ENCODE results near the gene ERG28.

DNA sequence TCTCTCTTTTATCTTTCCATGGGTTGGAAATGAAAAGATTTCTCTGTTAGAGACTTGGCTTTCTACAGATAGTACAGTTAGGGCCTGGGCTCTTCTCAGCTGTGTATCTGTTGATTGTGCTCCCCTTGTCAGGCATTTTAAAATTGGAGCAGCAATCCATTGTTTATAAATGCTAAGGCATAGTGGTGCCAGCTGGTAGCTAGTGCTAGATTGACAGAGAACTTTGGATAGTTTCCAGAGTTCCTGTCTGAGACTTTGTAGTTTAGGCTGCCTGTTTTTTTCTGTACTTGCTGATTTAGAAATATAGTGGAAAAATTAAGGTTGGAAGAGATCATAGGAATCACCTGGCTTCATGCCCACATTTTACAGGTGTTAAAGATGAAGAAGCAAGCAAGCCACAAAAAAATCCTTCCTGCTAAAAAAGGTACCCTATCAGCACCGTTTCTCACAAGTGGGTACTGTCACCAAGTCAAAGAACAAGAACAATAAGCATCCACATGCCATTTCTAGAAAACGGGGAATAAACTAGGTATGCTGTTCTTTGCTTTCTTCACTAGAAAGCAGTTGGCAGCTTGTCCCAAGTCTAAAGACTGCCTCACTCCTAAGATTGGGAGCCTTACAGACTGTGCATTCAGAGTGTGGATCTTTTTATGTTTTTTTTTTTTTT, 6.6 kb upstream of the ERG28 start:
- TF ChIP-seq, protein P1, sequence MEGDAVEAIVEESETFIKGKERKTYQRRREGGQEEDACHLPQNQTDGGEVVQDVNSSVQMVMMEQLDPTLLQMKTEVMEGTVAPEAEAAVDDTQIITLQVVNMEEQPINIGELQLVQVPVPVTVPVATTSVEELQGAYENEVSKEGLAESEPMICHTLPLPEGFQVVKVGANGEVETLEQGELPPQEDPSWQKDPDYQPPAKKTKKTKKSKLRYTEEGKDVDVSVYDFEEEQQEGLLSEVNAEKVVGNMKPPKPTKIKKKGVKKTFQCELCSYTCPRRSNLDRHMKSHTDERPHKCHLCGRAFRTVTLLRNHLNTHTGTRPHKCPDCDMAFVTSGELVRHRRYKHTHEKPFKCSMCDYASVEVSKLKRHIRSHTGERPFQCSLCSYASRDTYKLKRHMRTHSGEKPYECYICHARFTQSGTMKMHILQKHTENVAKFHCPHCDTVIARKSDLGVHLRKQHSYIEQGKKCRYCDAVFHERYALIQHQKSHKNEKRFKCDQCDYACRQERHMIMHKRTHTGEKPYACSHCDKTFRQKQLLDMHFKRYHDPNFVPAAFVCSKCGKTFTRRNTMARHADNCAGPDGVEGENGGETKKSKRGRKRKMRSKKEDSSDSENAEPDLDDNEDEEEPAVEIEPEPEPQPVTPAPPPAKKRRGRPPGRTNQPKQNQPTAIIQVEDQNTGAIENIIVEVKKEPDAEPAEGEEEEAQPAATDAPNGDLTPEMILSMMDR (IDR thresholded peaks at IDR 0.05): no peak
- no peak for TF ChIP-seq POLR2A (IDR thresholded peaks at IDR 0.05)

Measured in body of pancreas (tissue), 4 donors.